ENCODE data around the gene KCNQ5. TPM values are rescaled to one million over a fixed set of nuclear protein-coding genes. Genes with fewer than 3 reads are reported as not detected.

The KCNQ5 gene
- total RNA-seq, 1 experiment from 2014 or later, result 0.07 TPM

DNA sequence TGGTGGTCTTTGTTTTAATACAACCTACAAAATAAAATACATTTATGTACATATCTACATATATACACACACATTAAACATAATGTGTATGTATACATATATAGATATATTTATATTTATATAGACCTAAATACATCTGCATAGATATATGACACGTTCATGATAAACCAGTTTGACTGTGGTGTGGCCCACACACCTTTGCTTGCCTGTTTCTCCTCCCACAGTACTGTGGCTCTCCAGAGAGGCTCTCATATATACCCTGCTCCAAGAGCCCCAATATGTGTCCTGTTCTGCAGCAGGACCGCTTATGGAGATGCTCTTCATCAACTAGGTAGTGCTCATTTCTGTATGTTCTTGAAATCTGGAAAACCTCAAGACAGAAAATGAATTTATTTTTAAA, 207.0 kb downstream of the KCNQ5 start:
- no peaks in the 10 kb centered on the region for H3K4me1 ChIP-seq (ENCODE audit: insufficient read depth, low read length)
- Mint-ChIP-seq H3K4me1 (no peaks in the 10 kb centered on the region), H3K27ac (no peak overlapping the region), H3K36me3 (ENCODE audit: insufficient read depth in 1 of 3, low read depth in 3 of 3) (no peaks in the 10 kb centered on the region), H3K27me3 (ENCODE audit: low read depth) (no peaks in the 10 kb centered on the region), H3K4me3 (no peak overlapping the region), H3K9me3 (peaks cover 4 to 8% of the 10 kb centered on the region in 2 experiments; a peak in 4 of 5 replicates)
- H4K5ac ChIP-seq (ENCODE audit: insufficient read length, low read depth, low read length), result no peak overlapping the region
- H3K23ac ChIP-seq (ENCODE audit: insufficient read length, low read depth, low read length), result no peak overlapping the region
- H3K27ac ChIP-seq (ENCODE audit: insufficient read length, low read depth, low read length), result no peak overlapping the region
- no peak overlapping the region for H2BK5ac ChIP-seq (ENCODE audit: insufficient read length, low read length)
- H3K4me2 ChIP-seq (ENCODE audit: insufficient read depth, insufficient read length, low read length), result no peak overlapping the region
- H3K18ac ChIP-seq (ENCODE audit: insufficient read length, low read depth, low read length), result no peak overlapping the region
- no peak overlapping the region for H4K8ac ChIP-seq (replicated peaks; ENCODE audit: insufficient read length, low read depth, low read length)
- no peak overlapping the region for H3K9ac ChIP-seq (ENCODE audit: extremely low read depth, insufficient read length, low read length)
- no peaks in the 10 kb centered on the region for H3K79me2 ChIP-seq (ENCODE audit: insufficient read depth, low read length)
- no peak overlapping the region for H2BK120ac ChIP-seq (ENCODE audit: low read depth, low read length, poor library complexity, severe bottlenecking)
- no peak overlapping the region for H3K56ac ChIP-seq (ENCODE audit: insufficient read length, low read depth, low read length)
- H4K20me1 ChIP-seq (ENCODE audit: control insufficient read depth, insufficient read depth, insufficient read length), result no peaks in the 10 kb centered on the region
- no peak for DNase-seq
- no peak for TF ChIP-seq CTCF (conservative IDR thresholded peaks at IDR 0.05)
- no peak overlapping the region for H2BK12ac ChIP-seq (ENCODE audit: insufficient read length, low read depth, low read length)
- no CpG with 5 or more reads among the region's 2 CpGs for WGBS (ENCODE audit: extremely low coverage, insufficient read length, low lambda C conversion rate)
- H3K4ac ChIP-seq (ENCODE audit: low read depth, low read length), result no peak overlapping the region
- H3T11ph ChIP-seq (ENCODE audit: low read length), result no peak overlapping the region
- H3K14ac ChIP-seq (ENCODE audit: insufficient read depth, low read length), result no peak overlapping the region
- H3K9me3 ChIP-seq (ENCODE audit: control insufficient read depth, low read depth, low read length), result no peaks in the 10 kb centered on the region
- H3K79me1 ChIP-seq (ENCODE audit: insufficient read depth, low read depth, low read length, poor library complexity, severe bottlenecking), result no peaks in the 10 kb centered on the region
- no peaks in the 10 kb centered on the region for H3K27me3 ChIP-seq (ENCODE audit: insufficient read depth, low read length)
- no peak overlapping the region for H4K91ac ChIP-seq (ENCODE audit: insufficient read length, low read depth, low read length)
- H2BK20ac ChIP-seq (ENCODE audit: low read depth, low read length, poor library complexity, severe bottlenecking), result no peak overlapping the region
- no peaks in the 10 kb centered on the region for H3K23me2 ChIP-seq (ENCODE audit: insufficient read length, low read depth, low read length, poor library complexity, severe bottlenecking)
- no peak overlapping the region for H2BK15ac ChIP-seq (ENCODE audit: low read depth, low read length)
- H2AFZ ChIP-seq (ENCODE audit: low read length), result no peak overlapping the region
- no peak overlapping the region for H2AK5ac ChIP-seq (ENCODE audit: insufficient read length, low read length)

All from H9 (cell line).